Adrenal gland (tissue), 5 donors: ENCODE measurements around the gene MAPK10.

Experiments
- CTCF ChIP-seq, 6 experiments: fragments of 450-650 bp in 4 of 6; fragments of 200-600 bp in 2 of 6; sonication (generic) in 1 of 6; IDR thresholded peaks; 1 replicate in 5 of 6; 2 replicates in 1 of 6; pipeline versions ENCODE4 v1.5.1 to v1.8.0; 2016 to 2021; ENCODE audit warnings: antibody characterized with exemption in 6 of 6, mild to moderate bottlenecking in 2 of 6, moderate library complexity in 1 of 6
- POLR2A ChIP-seq, 2 donors: fragments of 450-650 bp; IDR thresholded peaks; one replicate each; pipeline ENCODE4 v1.6.1; 2017; ENCODE audit warnings: antibody characterized with exemption in 2 of 2, mild to moderate bottlenecking in 2 of 2, moderate library complexity in 1 of 2
- donor health status: DM: no; HTN: no; CAD: no.

GRCh38 chr4:86302830-86303229, 57.0 kb downstream of the MAPK10 start:
- TF ChIP-seq CTCF (IDR thresholded peaks at IDR 0.05) (no peak), POLR2A (IDR thresholded peaks at IDR 0.05) (no peak)
